ENCODE data around the gene PTGDS.

The PTGDS gene

DNA sequence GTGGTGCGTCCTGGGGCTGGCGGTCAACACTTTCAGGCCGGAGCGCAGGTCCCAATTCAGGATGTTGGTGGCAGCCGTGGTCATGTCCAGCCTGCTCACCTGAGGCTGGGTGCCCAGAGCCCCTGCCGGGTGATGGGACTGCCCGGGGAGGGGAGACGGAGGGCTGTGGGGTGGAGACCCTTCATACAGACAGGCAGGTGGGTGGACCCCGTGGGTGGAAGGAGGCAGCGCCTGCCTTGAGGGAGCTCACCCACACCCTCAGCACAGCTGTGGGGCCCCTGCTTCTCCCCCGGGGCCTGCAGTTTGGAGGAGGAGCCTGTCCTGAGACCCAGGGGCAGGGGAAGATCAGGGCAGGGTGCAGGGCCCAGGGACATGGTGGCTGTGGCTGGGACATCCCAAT, 6.9 kb upstream of the PTGDS start:
- H2BK5ac ChIP-seq (ENCODE audit: low read depth, low read length, poor library complexity, severe bottlenecking) = no peak overlapping the region
- no peak overlapping the region for H3K27ac ChIP-seq (ENCODE audit: low read length, poor library complexity, severe bottlenecking)
- H2AK5ac ChIP-seq (ENCODE audit: low read length, severe bottlenecking) = no peak overlapping the region
- no peak overlapping the region for H3K4ac ChIP-seq (ENCODE audit: low read depth in 1 of 2, low read length in 2 of 2)
- H3K4me2 ChIP-seq (ENCODE audit: low read length, poor library complexity, severe bottlenecking) = no peak overlapping the region
- H4K91ac ChIP-seq (ENCODE audit: low read length) = no peak overlapping the region
- H3K4me3 ChIP-seq (ENCODE audit: insufficient read depth in 1 of 2, low read depth in 1 of 2, low read length in 2 of 2) = no peak overlapping the region
- peaks cover 11% of the 10 kb centered on the region for H3K4me1 ChIP-seq (ENCODE audit: control insufficient read depth, insufficient read depth, low read depth, low read length)
- H3K79me1 ChIP-seq (replicated peaks; ENCODE audit: low read length, poor library complexity, severe bottlenecking) = no peaks in the 10 kb centered on the region
- WGBS = 92% methylated on average over 10 of the region's 11 CpGs
- no peak overlapping the region for H2AFZ ChIP-seq (ENCODE audit: low read depth, low read length)
- H3K23ac ChIP-seq (ENCODE audit: low read length in 2 of 2) = no peak overlapping the region
- peaks cover 0 to 22% of the 10 kb centered on the region in 2 experiments for H3K27me3 ChIP-seq (ENCODE audit: control insufficient read depth in 1 of 2, insufficient read depth in 1 of 2, low read length in 2 of 2)
- H2BK120ac ChIP-seq (ENCODE audit: low read depth, low read length) = no peak overlapping the region
- no peak overlapping the region for H3K9ac ChIP-seq (ENCODE audit: low read length)
- no peak overlapping the region for H2BK12ac ChIP-seq (ENCODE audit: low read length in 2 of 2)
- H3K18ac ChIP-seq (ENCODE audit: low read depth in 1 of 2, low read length in 2 of 2) = no peak overlapping the region
- H3K9me3 ChIP-seq (ENCODE audit: control insufficient read depth, low read length) = no peaks in the 10 kb centered on the region
- no peaks in the 10 kb centered on the region for H3K36me3 ChIP-seq (ENCODE audit: control insufficient read depth in 1 of 2, insufficient read depth in 2 of 2, low read depth in 1 of 2, low read length in 2 of 2)
- H3K14ac ChIP-seq (ENCODE audit: low read length in 2 of 2) = no peak overlapping the region
- DNase-seq = no peak
- no peak overlapping the region for H2BK15ac ChIP-seq (ENCODE audit: low read depth, poor library complexity, severe bottlenecking)
- no peak overlapping the region for H4K8ac ChIP-seq (ENCODE audit: low read length)

DNA sequence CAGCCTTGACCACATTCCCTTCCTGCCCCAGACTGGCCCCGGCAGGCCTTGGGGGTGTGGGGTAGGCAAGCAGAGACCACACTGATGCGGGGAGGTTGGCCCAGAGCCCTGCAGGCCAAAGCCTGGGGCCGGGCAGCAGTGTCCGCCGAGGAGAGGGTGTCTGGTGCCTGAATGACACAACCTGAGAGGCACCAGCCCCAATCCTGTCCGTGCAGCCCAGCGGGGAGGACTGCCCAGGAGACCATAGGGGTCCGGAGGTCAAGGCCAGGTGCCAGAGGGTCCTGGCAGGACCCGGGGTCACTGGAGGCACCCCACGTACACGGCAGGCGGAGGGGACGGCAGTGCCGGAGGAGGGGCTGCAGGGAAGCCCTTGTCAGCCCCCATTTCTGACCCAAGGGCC, 5.6 kb upstream of the PTGDS start:
- WGBS = 76% methylated on average over 14 of the region's 14 CpGs

DNA sequence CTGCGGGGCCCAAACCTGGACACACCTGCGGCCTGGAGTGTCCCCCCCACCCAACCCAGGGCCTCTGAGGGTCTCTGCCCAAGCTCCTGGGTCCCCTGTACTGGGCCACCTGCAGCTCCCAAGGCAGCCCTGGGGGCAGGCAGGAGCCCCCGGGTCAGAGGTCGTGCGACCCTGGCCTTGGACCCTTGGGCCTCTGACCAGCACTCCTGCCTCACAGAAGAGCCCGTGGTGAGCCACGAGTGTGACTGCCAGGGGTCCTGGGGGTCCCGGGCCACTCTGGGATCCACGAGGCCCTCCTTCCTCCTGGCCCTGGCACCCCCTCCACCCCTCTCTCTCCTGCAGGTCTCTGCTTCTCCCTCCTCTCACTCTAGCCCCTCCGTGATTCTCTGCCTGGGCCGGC, 5.0 kb upstream of the PTGDS start:
- no peak overlapping the region for H2BK5ac ChIP-seq (ENCODE audit: low read depth, low read length, poor library complexity, severe bottlenecking)
- H2AFZ ChIP-seq (ENCODE audit: low read depth, low read length) = no peak overlapping the region
- H3K36me3 ChIP-seq (ENCODE audit: control insufficient read depth in 1 of 2, insufficient read depth in 2 of 2, low read depth in 1 of 2, low read length in 2 of 2) = no peaks in the 10 kb centered on the region
- no peaks in the 10 kb centered on the region for H3K79me1 ChIP-seq (replicated peaks; ENCODE audit: low read length, poor library complexity, severe bottlenecking)
- peaks cover 0 to 14% of the 10 kb centered on the region in 2 experiments for H3K27me3 ChIP-seq (ENCODE audit: control insufficient read depth in 1 of 2, insufficient read depth in 1 of 2, low read length in 2 of 2)
- no peak for DNase-seq
- no peak overlapping the region for H3K14ac ChIP-seq (ENCODE audit: low read length in 2 of 2)
- H2BK12ac ChIP-seq (ENCODE audit: low read length in 2 of 2) = no peak overlapping the region
- no peak overlapping the region for H4K8ac ChIP-seq (ENCODE audit: low read length)
- H3K27ac ChIP-seq (ENCODE audit: low read length, poor library complexity, severe bottlenecking) = no peak overlapping the region
- H4K91ac ChIP-seq (ENCODE audit: low read length) = no peak overlapping the region
- no peak overlapping the region for H3K4me3 ChIP-seq (ENCODE audit: insufficient read depth in 1 of 2, low read depth in 1 of 2, low read length in 2 of 2)
- no peak overlapping the region for H2AK5ac ChIP-seq (ENCODE audit: low read length, severe bottlenecking)
- no peaks in the 10 kb centered on the region for H3K9me3 ChIP-seq (ENCODE audit: control insufficient read depth, low read length)
- H3K4me2 ChIP-seq (ENCODE audit: low read length, poor library complexity, severe bottlenecking) = no peak overlapping the region
- no peak overlapping the region for H2BK15ac ChIP-seq (ENCODE audit: low read depth, poor library complexity, severe bottlenecking)
- H3K4me1 ChIP-seq (ENCODE audit: control insufficient read depth, insufficient read depth, low read depth, low read length) = peaks cover 25% of the 10 kb centered on the region
- no peak overlapping the region for H3K23ac ChIP-seq (ENCODE audit: low read length in 2 of 2)
- H2BK120ac ChIP-seq (ENCODE audit: low read depth, low read length) = no peak overlapping the region
- no peak overlapping the region for H3K18ac ChIP-seq (ENCODE audit: low read depth in 1 of 2, low read length in 2 of 2)
- no peak overlapping the region for H3K4ac ChIP-seq (ENCODE audit: low read depth in 1 of 2, low read length in 2 of 2)
- H3K9ac ChIP-seq (ENCODE audit: low read length) = no peak overlapping the region
- 67% methylated on average over 10 of the region's 11 CpGs for WGBS

More for the DNA sequence above, 5.6 kb upstream of the PTGDS start:
- Histone ChIP-seq H3K36me3 (ENCODE audit: control insufficient read depth in 1 of 2, insufficient read depth in 2 of 2, low read depth in 1 of 2, low read length in 2 of 2) (no peaks in the 10 kb centered on the region), H3K79me1 (replicated peaks; ENCODE audit: low read length, poor library complexity, severe bottlenecking) (no peaks in the 10 kb centered on the region), H3K18ac (ENCODE audit: low read depth in 1 of 2, low read length in 2 of 2) (no peak overlapping the region), H3K4me1 (ENCODE audit: control insufficient read depth, insufficient read depth, low read depth, low read length) (peaks cover 19% of the 10 kb centered on the region), H2AFZ (ENCODE audit: low read depth, low read length) (no peak overlapping the region), H2BK15ac (ENCODE audit: low read depth, poor library complexity, severe bottlenecking) (no peak overlapping the region), H3K9me3 (ENCODE audit: control insufficient read depth, low read length) (no peaks in the 10 kb centered on the region), H2BK12ac (ENCODE audit: low read length in 2 of 2) (no peak overlapping the region), H3K27me3 (ENCODE audit: control insufficient read depth in 1 of 2, insufficient read depth in 1 of 2, low read length in 2 of 2) (peaks cover 0 to 13% of the 10 kb centered on the region in 2 experiments), H3K4ac (ENCODE audit: low read depth in 1 of 2, low read length in 2 of 2) (no peak overlapping the region), H4K8ac (ENCODE audit: low read length) (no peak overlapping the region), H3K9ac (ENCODE audit: low read length) (no peak overlapping the region), H2BK120ac (ENCODE audit: low read depth, low read length) (no peak overlapping the region), H4K91ac (ENCODE audit: low read length) (no peak overlapping the region), H3K4me3 (ENCODE audit: insufficient read depth in 1 of 2, low read depth in 1 of 2, low read length in 2 of 2) (no peak overlapping the region), H2BK5ac (ENCODE audit: low read depth, low read length, poor library complexity, severe bottlenecking) (no peak overlapping the region), H3K27ac (ENCODE audit: low read length, poor library complexity, severe bottlenecking) (no peak overlapping the region), H3K4me2 (ENCODE audit: low read length, poor library complexity, severe bottlenecking) (no peak overlapping the region), H2AK5ac (ENCODE audit: low read length, severe bottlenecking) (no peak overlapping the region), H3K23ac (ENCODE audit: low read length in 2 of 2) (no peak overlapping the region), H3K14ac (ENCODE audit: low read length in 2 of 2) (no peak overlapping the region)
- DNase-seq = no peak

DNA sequence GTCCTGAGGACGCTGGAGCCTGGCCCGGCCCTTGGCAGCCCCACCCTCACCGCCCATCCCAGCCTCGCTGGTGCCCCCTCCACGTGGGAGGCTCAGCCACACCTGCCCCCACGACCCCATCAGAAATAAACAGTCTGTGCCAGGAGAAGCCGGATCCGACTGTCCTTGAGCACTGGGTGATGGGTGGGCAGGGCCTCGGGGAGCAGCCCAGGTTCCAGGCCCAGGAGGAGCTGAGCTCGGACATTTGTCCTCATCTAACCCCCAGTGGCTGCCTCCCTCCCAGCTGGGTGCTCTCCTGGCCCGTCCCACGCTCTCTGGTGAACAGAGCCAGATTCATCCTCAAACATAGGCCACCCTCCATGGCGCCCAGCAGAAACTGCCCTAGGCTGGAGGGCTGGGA, 4.6 kb upstream of the PTGDS start:
- H3K27me3 ChIP-seq (ENCODE audit: control insufficient read depth in 1 of 2, insufficient read depth in 1 of 2, low read length in 2 of 2) = peaks cover 0 to 18% of the 10 kb centered on the region in 2 experiments
- H3K4me2 ChIP-seq (ENCODE audit: low read length, poor library complexity, severe bottlenecking) = no peak overlapping the region
- no peaks in the 10 kb centered on the region for H3K36me3 ChIP-seq (ENCODE audit: control insufficient read depth in 1 of 2, insufficient read depth in 2 of 2, low read depth in 1 of 2, low read length in 2 of 2)
- H3K14ac ChIP-seq (ENCODE audit: low read length in 2 of 2) = no peak overlapping the region
- no peak overlapping the region for H3K18ac ChIP-seq (ENCODE audit: low read depth in 1 of 2, low read length in 2 of 2)
- no peak overlapping the region for H2BK120ac ChIP-seq (ENCODE audit: low read depth, low read length)
- no peaks in the 10 kb centered on the region for H3K79me1 ChIP-seq (replicated peaks; ENCODE audit: low read length, poor library complexity, severe bottlenecking)
- no peak overlapping the region for H4K91ac ChIP-seq (ENCODE audit: low read length)
- 73% methylated on average over 13 of the region's 13 CpGs for WGBS
- H2AK5ac ChIP-seq (ENCODE audit: low read length, severe bottlenecking) = no peak overlapping the region
- no peak overlapping the region for H2BK15ac ChIP-seq (ENCODE audit: low read depth, poor library complexity, severe bottlenecking)
- H3K4ac ChIP-seq (ENCODE audit: low read depth in 1 of 2, low read length in 2 of 2) = no peak overlapping the region
- H3K4me1 ChIP-seq (ENCODE audit: control insufficient read depth, insufficient read depth, low read depth, low read length) = peaks cover 29% of the 10 kb centered on the region
- H3K4me3 ChIP-seq (ENCODE audit: insufficient read depth in 1 of 2, low read depth in 1 of 2, low read length in 2 of 2) = no peak overlapping the region
- no peaks in the 10 kb centered on the region for H3K9me3 ChIP-seq (ENCODE audit: control insufficient read depth, low read length)
- H3K9ac ChIP-seq (ENCODE audit: low read length) = no peak overlapping the region
- H2BK12ac ChIP-seq (ENCODE audit: low read length in 2 of 2) = no peak overlapping the region
- H3K23ac ChIP-seq (ENCODE audit: low read length in 2 of 2) = no peak overlapping the region
- no peak overlapping the region for H2AFZ ChIP-seq (ENCODE audit: low read depth, low read length)
- no peak overlapping the region for H3K27ac ChIP-seq (ENCODE audit: low read length, poor library complexity, severe bottlenecking)
- no peak for DNase-seq
- no peak overlapping the region for H2BK5ac ChIP-seq (ENCODE audit: low read depth, low read length, poor library complexity, severe bottlenecking)
- H4K8ac ChIP-seq (ENCODE audit: low read length) = no peak overlapping the region

Measured in mesenchymal stem cell (in vitro differentiated cells and primary cell).